Trophoblast cell (in vitro differentiated cells and primary cell): ENCODE data around the gene SMARCC2.

Experiments
- DNase-seq, 2 donors: peaks; one replicate each; pipeline ENCODE4 v3.0.0-alpha.2; 2016
- H2AFZ ChIP-seq: 2 replicates; pipeline ENCODE4 v1.6.1; 2013; ENCODE audit warnings: low read length, moderate library complexity, mild to moderate bottlenecking; ENCODE audit not compliant: insufficient read depth, poor library complexity
- H2AK5ac ChIP-seq: 2 replicates; pipeline ENCODE4 v1.6.1; 2013; ENCODE audit warnings: mild to moderate bottlenecking, low read length
- H2BK120ac ChIP-seq: 2 replicates; pipeline ENCODE4 v1.6.1; 2013; ENCODE audit warnings: low read length, mild to moderate bottlenecking, moderate library complexity; ENCODE audit not compliant: insufficient read depth, poor library complexity
- H2BK12ac ChIP-seq: 2 replicates; pipeline ENCODE4 v1.6.1; 2013; ENCODE audit warnings: mild to moderate bottlenecking, low read length, moderate library complexity
- H2BK5ac ChIP-seq: 2 replicates; pipeline ENCODE4 v1.6.1; 2013; ENCODE audit warnings: low read length, low read depth, moderate library complexity, mild to moderate bottlenecking; ENCODE audit not compliant: poor library complexity
- H3K14ac ChIP-seq: 2 replicates; pipeline ENCODE4 v1.6.1; 2013; ENCODE audit warnings: mild to moderate bottlenecking, low read length
- H3K18ac ChIP-seq: 2 replicates; pipeline ENCODE4 v1.6.1; 2013; ENCODE audit warnings: mild to moderate bottlenecking, low read length
- H3K23ac ChIP-seq: 2 replicates; pipeline ENCODE4 v1.6.1; 2013; ENCODE audit warnings: low read length
- H3K27ac ChIP-seq: 2 replicates; pipeline ENCODE4 v1.5.1; 2013; ENCODE audit warnings: low read depth, mild to moderate bottlenecking, inconsistent platforms, low read length, moderate library complexity
- H3K27me3 ChIP-seq: 2 replicates; pipeline ENCODE4 v1.6.1; 2013; ENCODE audit warnings: inconsistent platforms, mild to moderate bottlenecking, low read length, moderate library complexity; ENCODE audit not compliant: insufficient read depth
- H3K36me3 ChIP-seq, 2 experiments: 1 replicate in 1 of 2; 2 replicates in 1 of 2; pipeline ENCODE4 v1.6.1; 2013; ENCODE audit warnings: low read length in 2 of 2, mild to moderate bottlenecking in 2 of 2, moderate library complexity in 1 of 2; ENCODE audit not compliant: insufficient read depth in 2 of 2, control insufficient read depth in 1 of 2
- H3K4ac ChIP-seq: 2 replicates; pipeline ENCODE4 v1.6.1; 2013; ENCODE audit warnings: low read depth, mild to moderate bottlenecking, low read length, moderate library complexity
- H3K4me1 ChIP-seq, 2 experiments: 1 replicate in 1 of 2; 2 replicates in 1 of 2; pipeline ENCODE4 v1.6.1; 2013; ENCODE audit warnings: low read length in 2 of 2, mild to moderate bottlenecking in 2 of 2, moderate library complexity in 1 of 2; ENCODE audit not compliant: insufficient read depth in 2 of 2, control insufficient read depth in 1 of 2
- H3K4me2 ChIP-seq: 2 replicates; pipeline ENCODE4 v1.6.1; 2013; ENCODE audit warnings: inconsistent platforms, mild to moderate bottlenecking, low read length, moderate library complexity
- H3K4me3 ChIP-seq: 2 replicates; pipeline ENCODE4 v1.5.1; 2013; ENCODE audit warnings: mild to moderate bottlenecking, low read depth, low read length, inconsistent platforms
- H3K79me1 ChIP-seq: one replicate; pipeline ENCODE4 v1.6.1; 2013; ENCODE audit warnings: low read length
- H3K79me2 ChIP-seq: 2 replicates; pipeline ENCODE4 v1.6.1; 2013; ENCODE audit warnings: low read length, mild to moderate bottlenecking; ENCODE audit not compliant: control insufficient read depth, insufficient read depth, poor library complexity
- H3K9ac ChIP-seq: 2 replicates; pipeline ENCODE4 v1.6.1; 2013; ENCODE audit warnings: mild to moderate bottlenecking, low read length
- H3K9me3 ChIP-seq: 2 replicates; pipeline ENCODE4 v1.6.1; 2013; ENCODE audit warnings: low read depth, mild to moderate bottlenecking, control low read depth, inconsistent platforms, low read length; ENCODE audit not compliant: insufficient read depth
- H4K12ac ChIP-seq: 2 replicates; pipeline ENCODE4 v1.6.1; 2013; ENCODE audit warnings: low read depth, mild to moderate bottlenecking, low read length, moderate library complexity
- H4K8ac ChIP-seq: 2 replicates; pipeline ENCODE4 v1.6.1; 2013; ENCODE audit warnings: low read depth, mild to moderate bottlenecking, low read length, moderate library complexity
- H4K91ac ChIP-seq: one replicate; pipeline ENCODE4 v1.6.1; 2013; ENCODE audit warnings: low read depth, mild to moderate bottlenecking, low read length, moderate library complexity
- WGBS: extraction: QIAGEN DNeasy Blood & Tissue Kit; methylation state at CpG from one replicate; pipeline ENCODE4 v1.1.7; 2013; ENCODE audit warnings: missing lambda C conversion rate; ENCODE audit not compliant: insufficient read length, insufficient coverage; ENCODE audit errors: extremely low coverage; 5-methylcytosine and 5-hydroxymethylcytosine counted together

SMARCC2 gene

GRCh38 chr12:56229082-56229481 is 39.8 kb upstream of the SMARCC2 start:
- no peaks in the 10 kb centered on the region for H3K9me3 ChIP-seq
- WGBS: no CpG with 5 or more reads among the region's 7 CpGs

GRCh38 chr12:56224954-56225353 is 35.7 kb upstream of the SMARCC2 start:
- Histone ChIP-seq H3K9ac (no peak overlapping the region), H3K4me3 (no peak overlapping the region), H3K4me1 (peaks cover 2 to 19% of the 10 kb centered on the region in 2 experiments), H4K12ac (no peak overlapping the region), H3K4ac (no peak overlapping the region), H2AK5ac (no peak overlapping the region), H2BK12ac (no peak overlapping the region), H3K18ac (no peak overlapping the region), H3K27ac (no peak overlapping the region), H3K79me1 (peaks cover 15% of the 10 kb centered on the region), H2AFZ (no peak overlapping the region), H3K27me3 (no peaks in the 10 kb centered on the region), H3K4me2 (no peak overlapping the region), H4K8ac (no peak overlapping the region), H3K23ac (no peak overlapping the region), H3K36me3 (peaks cover 0 to 2% of the 10 kb centered on the region in 2 experiments), H3K79me2 (peaks cover 5% of the 10 kb centered on the region), H2BK120ac (no peak overlapping the region), H3K9me3 (peaks cover 3% of the 10 kb centered on the region), H4K91ac (no peak overlapping the region), H3K14ac (no peak overlapping the region), H2BK5ac (no peak overlapping the region)
- no peak for DNase-seq
- WGBS: no CpG with 5 or more reads among the region's 11 CpGs

More at GRCh38 chr12:56229082-56229481, 39.8 kb upstream of the SMARCC2 start:
- Histone ChIP-seq H4K8ac (no peak overlapping the region), H3K27ac (no peak overlapping the region), H3K79me2 (no peaks in the 10 kb centered on the region), H3K79me1 (no peaks in the 10 kb centered on the region), H3K9ac (no peak overlapping the region), H3K4ac (no peak overlapping the region), H2BK120ac (no peak overlapping the region), H3K36me3 (peaks cover 0 to 2% of the 10 kb centered on the region in 2 experiments), H3K27me3 (no peaks in the 10 kb centered on the region), H4K12ac (no peak overlapping the region), H2AK5ac (no peak overlapping the region), H3K4me3 (no peak overlapping the region), H2BK12ac (no peak overlapping the region), H3K18ac (no peak overlapping the region), H2BK5ac (no peak overlapping the region), H2AFZ (no peak overlapping the region), H4K91ac (no peak overlapping the region), H3K23ac (no peak overlapping the region), H3K4me2 (no peak overlapping the region), H3K4me1 (peaks cover 0 to 4% of the 10 kb centered on the region in 2 experiments), H3K14ac (no peak overlapping the region)
- no peak for DNase-seq

DNA sequence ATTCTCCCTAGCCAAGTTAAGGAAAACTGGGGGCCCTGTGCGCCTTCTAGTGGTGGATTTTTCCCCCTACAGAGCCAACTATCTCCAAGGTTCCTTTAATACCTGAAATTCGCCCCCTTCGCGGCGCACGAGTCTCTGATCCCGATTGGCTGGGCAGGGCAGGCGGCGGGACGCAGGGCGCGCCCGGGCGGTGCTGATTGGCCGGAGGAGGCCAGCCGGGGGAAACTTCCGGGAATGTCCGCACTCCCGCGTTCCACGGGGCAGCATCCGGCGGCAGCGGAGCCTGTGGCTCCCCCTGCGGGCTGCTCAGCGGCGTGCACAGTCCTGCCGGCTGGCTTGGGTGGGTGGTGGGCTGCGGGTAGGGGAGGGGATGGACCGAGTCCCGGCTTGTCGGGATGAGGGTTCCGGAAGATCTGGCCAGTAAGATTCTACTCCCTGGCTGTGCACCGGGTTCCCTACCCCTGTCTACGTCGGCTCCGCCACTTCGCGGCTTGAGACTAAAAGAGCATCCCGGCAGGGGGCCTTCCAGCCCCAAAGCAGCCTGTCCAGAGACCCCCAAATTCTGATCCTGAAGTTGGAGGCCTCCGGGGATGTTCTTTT is 34.9 kb upstream of the SMARCC2 start, which contains the start of gene NABP2:
TSS of gene NABP2 (plus strand) at position 241 of the 600 bp plus-strand sequence. CDS start 515 bp downstream, outside the sequence.
- Histone ChIP-seq H4K91ac (peak within 1 kb of the TSS; percentile 72), H3K27me3 (no peaks in the 10 kb centered on the region), H3K27ac (peak within 1 kb of the TSS; percentile 58), H3K9ac (peak within 1 kb of the TSS; percentile 79), H2AK5ac (peak within 1 kb of the TSS; percentile 23), H2BK5ac (no peak within 1 kb of the TSS), H2AFZ (peak within 1 kb of the TSS; percentile 72), H3K23ac (no peak within 1 kb of the TSS), H3K9me3 (peaks cover 3% of the 10 kb centered on the region), H3K79me2 (peaks cover 5% of the 10 kb centered on the region), H3K4me1 (peaks cover 2 to 19% of the 10 kb centered on the region in 2 experiments), H3K18ac (peak within 1 kb of the TSS; percentile 22), H4K8ac (peak within 1 kb of the TSS; percentile 92), H3K4me3 (peak within 1 kb of the TSS; percentile 70), H3K4ac (no peak within 1 kb of the TSS), H2BK12ac (no peak within 1 kb of the TSS), H3K36me3 (peaks cover 0 to 3% of the 10 kb centered on the region in 2 experiments), H3K14ac (peak within 1 kb of the TSS; percentile 73), H3K4me2 (peak within 1 kb of the TSS; percentile 77), H4K12ac (peak within 1 kb of the TSS; percentile 39), H2BK120ac (peak within 1 kb of the TSS; percentile 68), H3K79me1 (peaks cover 15% of the 10 kb centered on the region)
- peak; percentile 99 for DNase-seq
- WGBS: no CpG with 5 or more reads among the region's 41 CpGs

- peak overlapping the region; percentile 58 for H3K27ac ChIP-seq
- peak overlapping the region; percentile 73 for H3K14ac ChIP-seq
- H4K91ac ChIP-seq: peak overlapping the region; percentile 72
- no peak overlapping the region for H4K12ac ChIP-seq
- no peak overlapping the region for H3K4me3 ChIP-seq
- H3K4me1 ChIP-seq: peaks cover 2 to 19% of the 10 kb centered on the region in 2 experiments
- no peaks in the 10 kb centered on the region for H3K27me3 ChIP-seq
- H3K79me2 ChIP-seq: peaks cover 5% of the 10 kb centered on the region
- no peak for DNase-seq
- peaks cover 3% of the 10 kb centered on the region for H3K9me3 ChIP-seq
- peak overlapping the region; percentile 42 for H3K9ac ChIP-seq
- H3K36me3 ChIP-seq: peaks cover 0 to 2% of the 10 kb centered on the region in 2 experiments
- no CpG with 5 or more reads among the region's 15 CpGs for WGBS
- H2BK12ac ChIP-seq: no peak overlapping the region
- no peak overlapping the region for H3K4ac ChIP-seq
- H2BK120ac ChIP-seq: peak overlapping the region; percentile 68
- H2BK5ac ChIP-seq: no peak overlapping the region
- no peak overlapping the region for H3K23ac ChIP-seq
- peak overlapping the region; percentile 92 for H4K8ac ChIP-seq
- peak overlapping the region; percentile 77 for H3K4me2 ChIP-seq
- peaks cover 15% of the 10 kb centered on the region for H3K79me1 ChIP-seq
- peak overlapping the region; percentile 72 for H2AFZ ChIP-seq
- H2AK5ac ChIP-seq: no peak overlapping the region
- no peak overlapping the region for H3K18ac ChIP-seq
Measured at GRCh38 chr12:56223571-56224101, 34.4 kb upstream of the SMARCC2 start.
